GM23338 (cell line): Measurements from ENCODE around the gene CD6. TPM values are rescaled to one million over a fixed set of nuclear protein-coding genes. Genes with fewer than 3 reads are reported as not detected.

Experiments
- ATAC-seq: fragments of 200-7000 bp; cut with Tn5 transposase; 3 replicates; pipeline ENCODE4 v1.9.1; 2020
- DNase-seq: peaks from one replicate; pipeline ENCODE4 v3.0.0-alpha.2; 2015; ENCODE audit warnings: low spot score
- H2AFZ ChIP-seq: fragments of 200-600 bp; sonication (generic); 2 replicates; pipeline ENCODE4 v1.8.0; 2016; ENCODE audit warnings: antibody characterized with exemption, mild to moderate bottlenecking, moderate library complexity
- H3F3A ChIP-seq: fragments of 200-600 bp; sonication (generic); replicated peaks from 2 replicates; pipeline ENCODE4 v1.8.0; 2017; ENCODE audit warnings: antibody characterized with exemption, mixed run types, low read depth
- H3K27ac ChIP-seq: fragments of 200-600 bp; sonication (generic); 2 replicates; pipeline ENCODE4 v1.6.1; 2016; ENCODE audit warnings: low read depth
- H3K27me3 ChIP-seq: fragments of 200-600 bp; sonication (generic); 2 replicates; pipeline ENCODE4 v1.8.0; 2016; ENCODE audit warnings: mild to moderate bottlenecking, mixed run types, moderate library complexity; ENCODE audit not compliant: insufficient read depth
- H3K36me3 ChIP-seq: fragments of 200-600 bp; sonication (generic); 2 replicates; pipeline ENCODE4 v1.8.0; 2016; ENCODE audit warnings: mild to moderate bottlenecking; ENCODE audit not compliant: insufficient read depth
- H3K4me1 ChIP-seq: fragments of 200-600 bp; sonication (generic); 2 replicates; pipeline ENCODE4 v1.8.0; 2016; ENCODE audit warnings: mild to moderate bottlenecking, moderate library complexity; ENCODE audit not compliant: insufficient read depth
- H3K4me2 ChIP-seq: fragments of 200-600 bp; sonication (generic); 2 replicates; pipeline ENCODE4 v1.7.1; 2017; ENCODE audit warnings: mixed run types
- H3K4me3 ChIP-seq: fragments of 200-600 bp; sonication (generic); 2 replicates; pipeline ENCODE4 v1.6.1; 2016; ENCODE audit warnings: mixed run types
- H3K79me2 ChIP-seq: fragments of 200-600 bp; sonication (generic); replicated peaks from 2 replicates; pipeline ENCODE4 v1.8.0; 2017; ENCODE audit warnings: mild to moderate bottlenecking; ENCODE audit not compliant: insufficient read depth
- H3K9me2 ChIP-seq: fragments of 200-600 bp; sonication (generic); 2 replicates; pipeline ENCODE4 v1.8.0; 2017; ENCODE audit not compliant: insufficient read depth
- H4K20me1 ChIP-seq: fragments of 200-600 bp; sonication (generic); replicated peaks from 2 replicates; pipeline ENCODE4 v1.8.0; 2017; ENCODE audit warnings: mild to moderate bottlenecking; ENCODE audit not compliant: insufficient read depth
- H3K27ac Mint-ChIP-seq: 2 replicates; pipeline ENCODE4 v1.8.0; 2020; ENCODE audit warnings: inconsistent platforms, mild to moderate bottlenecking, moderate library complexity, mixed read lengths
- H3K27me3 Mint-ChIP-seq: 3 replicates; pipeline ENCODE4 v1.8.0; 2022; ENCODE audit warnings: low read depth, mild to moderate bottlenecking, moderate library complexity, mixed read lengths, inconsistent platforms; ENCODE audit not compliant: insufficient read depth, poor library complexity
- H3K36me3 Mint-ChIP-seq: 3 replicates; pipeline ENCODE4 v1.8.0; 2021; ENCODE audit warnings: low read depth, mild to moderate bottlenecking, inconsistent platforms, moderate library complexity, mixed read lengths
- H3K4me1 Mint-ChIP-seq: 3 replicates; pipeline ENCODE4 v1.8.0; 2020; ENCODE audit warnings: mild to moderate bottlenecking, inconsistent platforms, mixed read lengths
- H3K4me3 Mint-ChIP-seq: 3 replicates; pipeline ENCODE4 v1.8.0; 2021; ENCODE audit warnings: moderate library complexity, mild to moderate bottlenecking, inconsistent platforms, mixed read lengths
- H3K9me3 Mint-ChIP-seq: 3 replicates; pipeline ENCODE4 v1.8.0; 2020; ENCODE audit warnings: moderate library complexity, mild to moderate bottlenecking, inconsistent platforms, mixed read lengths
- CREB1 ChIP-seq: fragments of 250-450 bp; sonication (Bioruptor Pico); IDR thresholded peaks from 2 replicates; pipeline ENCODE4 v1.5.0; 2020; ENCODE audit warnings: low read depth, mild to moderate bottlenecking, moderate library complexity
- EZH2 ChIP-seq: fragments of 200-600 bp; sonication (generic); IDR thresholded peaks from one replicate; pipeline ENCODE4 v1.8.0; 2017; ENCODE audit warnings: antibody characterized with exemption, mild to moderate bottlenecking, low read depth; ENCODE audit not compliant: unreplicated experiment
- EZH2phosphoT487 ChIP-seq: fragments of 200-600 bp; sonication (generic); IDR thresholded peaks from one replicate; pipeline ENCODE4 v1.8.1; 2018; ENCODE audit warnings: antibody characterized with exemption; ENCODE audit not compliant: unreplicated experiment
- JUNB ChIP-seq: IDR thresholded peaks from one replicate; pipeline ENCODE4 v1.6.1; 2016; ENCODE audit warnings: antibody characterized with exemption; ENCODE audit not compliant: unreplicated experiment
- NANOG ChIP-seq: IDR thresholded peaks from 2 replicates; pipeline ENCODE4 v1.6.1; 2016; ENCODE audit warnings: antibody characterized with exemption, borderline replicate concordance
- POLR2AphosphoS5 ChIP-seq: IDR thresholded peaks from 2 replicates; pipeline ENCODE4 v1.6.1; 2016; ENCODE audit warnings: antibody characterized with exemption, low read depth
- STAT1 ChIP-seq: IDR thresholded peaks from one replicate; pipeline ENCODE4 v1.6.1; 2016; ENCODE audit warnings: antibody characterized with exemption; ENCODE audit not compliant: unreplicated experiment
- ZNF114 ChIP-seq: fragments of 250-450 bp; sonication (Bioruptor Pico); IDR thresholded peaks from 2 replicates; pipeline ENCODE4 v1.5.0; 2020; ENCODE audit warnings: mild to moderate bottlenecking, moderate library complexity
- ZNF331 ChIP-seq: fragments of 250-450 bp; sonication (Bioruptor Pico); IDR thresholded peaks from 2 replicates; pipeline ENCODE4 v1.5.0; 2020; ENCODE audit warnings: low read depth, mild to moderate bottlenecking, moderate library complexity
- polyA plus RNA-seq: library from polyadenylated mRNA; unstranded; fragments of >200 nt; fragmentation: Nextera tagmentation; extraction: Ambion mirVana; gene quantifications from 2 replicates; pipeline ENCODE4 v1.2.1, GENCODE V29; 2016
- total RNA-seq: library from RNA; depleted of rRNA; stranded (reverse); fragments of >200 nt; shearing (Covaris generic); gene quantifications from 2 replicates; pipeline ENCODE4 v1.2.3, GENCODE V29; 2014
- TF ChIP-seq, protein P1 (sequence below): IDR thresholded peaks from 2 replicates; pipeline ENCODE4 v1.6.1; 2016; ENCODE audit warnings: antibody characterized with exemption
- TF ChIP-seq, protein P2 (sequence below), 2 experiments: fragments of 200-600 bp in 1 of 2; sonication (generic) in 1 of 2; conservative IDR thresholded peaks; 2 replicates each; pipeline versions ENCODE4 v1.5.1 to v1.6.1; 2016 to 2017; ENCODE audit warnings: antibody characterized with exemption in 2 of 2, low read depth in 2 of 2, mild to moderate bottlenecking in 2 of 2, moderate library complexity in 1 of 2
- TF ChIP-seq, protein P3 (sequence below): fragments of 250-450 bp; sonication (Bioruptor Pico); IDR thresholded peaks from 2 replicates; pipeline ENCODE4 v1.5.0; 2020; ENCODE audit warnings: mild to moderate bottlenecking, moderate library complexity
- TF ChIP-seq, protein P4 (sequence below): IDR thresholded peaks from one replicate; pipeline ENCODE4 v1.6.1; 2018; ENCODE audit warnings: antibody characterized with exemption; ENCODE audit not compliant: unreplicated experiment

Gene CD6
- total and polyA plus RNA-seq, 2 experiments from 2014 or later, result 0.49 TPM; not detected in 1

DNA sequence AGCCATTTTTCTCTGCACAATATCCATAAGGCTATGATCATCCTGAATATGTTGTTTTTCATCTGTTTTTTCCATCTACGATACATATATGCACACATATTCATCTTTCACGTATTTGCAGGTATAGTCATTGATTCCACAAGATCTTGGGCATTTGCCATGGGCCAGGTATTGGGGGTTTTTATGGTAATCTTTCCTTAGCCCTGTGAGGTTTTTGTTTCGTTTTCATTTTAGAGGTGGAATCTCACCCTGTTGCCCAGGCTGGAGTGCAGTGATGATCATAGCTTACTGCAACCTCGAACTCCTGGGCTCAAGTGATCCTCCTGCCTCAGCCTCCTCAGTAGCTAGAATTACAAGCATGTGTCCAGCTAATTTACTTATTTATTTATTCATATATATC, 20.0 kb downstream of the CD6 start:
- Histone ChIP-seq H3K36me3 (no peaks in the 10 kb centered on the region), H3F3A (no peaks in the 10 kb centered on the region), H3K79me2 (no peaks in the 10 kb centered on the region), H3K4me2 (no peak overlapping the region), H4K20me1 (no peaks in the 10 kb centered on the region), H3K27me3 (no peaks in the 10 kb centered on the region), H3K27ac (no peak overlapping the region), H3K4me1 (no peaks in the 10 kb centered on the region), H2AFZ (no peak overlapping the region), H3K9me2 (no peaks in the 10 kb centered on the region), H3K4me3 (no peak overlapping the region)
- Mint-ChIP-seq H3K27ac (no peak overlapping the region), H3K9me3 (no peaks in the 10 kb centered on the region), H3K36me3 (no peaks in the 10 kb centered on the region), H3K4me3 (no peak overlapping the region), H3K27me3 (no peaks in the 10 kb centered on the region), H3K4me1 (no peaks in the 10 kb centered on the region)
- TF ChIP-seq JUNB (no peak), NANOG (no peak), ZNF114 (CRISPR knock-in tag) (no peak), EZH2phosphoT487 (no peak), ZNF331 (no peak), CREB1 (CRISPR knock-in tag) (no peak), EZH2 (no peak), POLR2AphosphoS5 (no peak), STAT1 (no peak)
- TF ChIP-seq, protein P1, sequence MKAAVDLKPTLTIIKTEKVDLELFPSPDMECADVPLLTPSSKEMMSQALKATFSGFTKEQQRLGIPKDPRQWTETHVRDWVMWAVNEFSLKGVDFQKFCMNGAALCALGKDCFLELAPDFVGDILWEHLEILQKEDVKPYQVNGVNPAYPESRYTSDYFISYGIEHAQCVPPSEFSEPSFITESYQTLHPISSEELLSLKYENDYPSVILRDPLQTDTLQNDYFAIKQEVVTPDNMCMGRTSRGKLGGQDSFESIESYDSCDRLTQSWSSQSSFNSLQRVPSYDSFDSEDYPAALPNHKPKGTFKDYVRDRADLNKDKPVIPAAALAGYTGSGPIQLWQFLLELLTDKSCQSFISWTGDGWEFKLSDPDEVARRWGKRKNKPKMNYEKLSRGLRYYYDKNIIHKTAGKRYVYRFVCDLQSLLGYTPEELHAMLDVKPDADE, result no peak
- TF ChIP-seq, protein P2, sequence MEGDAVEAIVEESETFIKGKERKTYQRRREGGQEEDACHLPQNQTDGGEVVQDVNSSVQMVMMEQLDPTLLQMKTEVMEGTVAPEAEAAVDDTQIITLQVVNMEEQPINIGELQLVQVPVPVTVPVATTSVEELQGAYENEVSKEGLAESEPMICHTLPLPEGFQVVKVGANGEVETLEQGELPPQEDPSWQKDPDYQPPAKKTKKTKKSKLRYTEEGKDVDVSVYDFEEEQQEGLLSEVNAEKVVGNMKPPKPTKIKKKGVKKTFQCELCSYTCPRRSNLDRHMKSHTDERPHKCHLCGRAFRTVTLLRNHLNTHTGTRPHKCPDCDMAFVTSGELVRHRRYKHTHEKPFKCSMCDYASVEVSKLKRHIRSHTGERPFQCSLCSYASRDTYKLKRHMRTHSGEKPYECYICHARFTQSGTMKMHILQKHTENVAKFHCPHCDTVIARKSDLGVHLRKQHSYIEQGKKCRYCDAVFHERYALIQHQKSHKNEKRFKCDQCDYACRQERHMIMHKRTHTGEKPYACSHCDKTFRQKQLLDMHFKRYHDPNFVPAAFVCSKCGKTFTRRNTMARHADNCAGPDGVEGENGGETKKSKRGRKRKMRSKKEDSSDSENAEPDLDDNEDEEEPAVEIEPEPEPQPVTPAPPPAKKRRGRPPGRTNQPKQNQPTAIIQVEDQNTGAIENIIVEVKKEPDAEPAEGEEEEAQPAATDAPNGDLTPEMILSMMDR (conservative IDR thresholded peaks at IDR 0.05; ENCODE audit: low read depth in 2 of 2), result no peak
- TF ChIP-seq, protein P3, sequence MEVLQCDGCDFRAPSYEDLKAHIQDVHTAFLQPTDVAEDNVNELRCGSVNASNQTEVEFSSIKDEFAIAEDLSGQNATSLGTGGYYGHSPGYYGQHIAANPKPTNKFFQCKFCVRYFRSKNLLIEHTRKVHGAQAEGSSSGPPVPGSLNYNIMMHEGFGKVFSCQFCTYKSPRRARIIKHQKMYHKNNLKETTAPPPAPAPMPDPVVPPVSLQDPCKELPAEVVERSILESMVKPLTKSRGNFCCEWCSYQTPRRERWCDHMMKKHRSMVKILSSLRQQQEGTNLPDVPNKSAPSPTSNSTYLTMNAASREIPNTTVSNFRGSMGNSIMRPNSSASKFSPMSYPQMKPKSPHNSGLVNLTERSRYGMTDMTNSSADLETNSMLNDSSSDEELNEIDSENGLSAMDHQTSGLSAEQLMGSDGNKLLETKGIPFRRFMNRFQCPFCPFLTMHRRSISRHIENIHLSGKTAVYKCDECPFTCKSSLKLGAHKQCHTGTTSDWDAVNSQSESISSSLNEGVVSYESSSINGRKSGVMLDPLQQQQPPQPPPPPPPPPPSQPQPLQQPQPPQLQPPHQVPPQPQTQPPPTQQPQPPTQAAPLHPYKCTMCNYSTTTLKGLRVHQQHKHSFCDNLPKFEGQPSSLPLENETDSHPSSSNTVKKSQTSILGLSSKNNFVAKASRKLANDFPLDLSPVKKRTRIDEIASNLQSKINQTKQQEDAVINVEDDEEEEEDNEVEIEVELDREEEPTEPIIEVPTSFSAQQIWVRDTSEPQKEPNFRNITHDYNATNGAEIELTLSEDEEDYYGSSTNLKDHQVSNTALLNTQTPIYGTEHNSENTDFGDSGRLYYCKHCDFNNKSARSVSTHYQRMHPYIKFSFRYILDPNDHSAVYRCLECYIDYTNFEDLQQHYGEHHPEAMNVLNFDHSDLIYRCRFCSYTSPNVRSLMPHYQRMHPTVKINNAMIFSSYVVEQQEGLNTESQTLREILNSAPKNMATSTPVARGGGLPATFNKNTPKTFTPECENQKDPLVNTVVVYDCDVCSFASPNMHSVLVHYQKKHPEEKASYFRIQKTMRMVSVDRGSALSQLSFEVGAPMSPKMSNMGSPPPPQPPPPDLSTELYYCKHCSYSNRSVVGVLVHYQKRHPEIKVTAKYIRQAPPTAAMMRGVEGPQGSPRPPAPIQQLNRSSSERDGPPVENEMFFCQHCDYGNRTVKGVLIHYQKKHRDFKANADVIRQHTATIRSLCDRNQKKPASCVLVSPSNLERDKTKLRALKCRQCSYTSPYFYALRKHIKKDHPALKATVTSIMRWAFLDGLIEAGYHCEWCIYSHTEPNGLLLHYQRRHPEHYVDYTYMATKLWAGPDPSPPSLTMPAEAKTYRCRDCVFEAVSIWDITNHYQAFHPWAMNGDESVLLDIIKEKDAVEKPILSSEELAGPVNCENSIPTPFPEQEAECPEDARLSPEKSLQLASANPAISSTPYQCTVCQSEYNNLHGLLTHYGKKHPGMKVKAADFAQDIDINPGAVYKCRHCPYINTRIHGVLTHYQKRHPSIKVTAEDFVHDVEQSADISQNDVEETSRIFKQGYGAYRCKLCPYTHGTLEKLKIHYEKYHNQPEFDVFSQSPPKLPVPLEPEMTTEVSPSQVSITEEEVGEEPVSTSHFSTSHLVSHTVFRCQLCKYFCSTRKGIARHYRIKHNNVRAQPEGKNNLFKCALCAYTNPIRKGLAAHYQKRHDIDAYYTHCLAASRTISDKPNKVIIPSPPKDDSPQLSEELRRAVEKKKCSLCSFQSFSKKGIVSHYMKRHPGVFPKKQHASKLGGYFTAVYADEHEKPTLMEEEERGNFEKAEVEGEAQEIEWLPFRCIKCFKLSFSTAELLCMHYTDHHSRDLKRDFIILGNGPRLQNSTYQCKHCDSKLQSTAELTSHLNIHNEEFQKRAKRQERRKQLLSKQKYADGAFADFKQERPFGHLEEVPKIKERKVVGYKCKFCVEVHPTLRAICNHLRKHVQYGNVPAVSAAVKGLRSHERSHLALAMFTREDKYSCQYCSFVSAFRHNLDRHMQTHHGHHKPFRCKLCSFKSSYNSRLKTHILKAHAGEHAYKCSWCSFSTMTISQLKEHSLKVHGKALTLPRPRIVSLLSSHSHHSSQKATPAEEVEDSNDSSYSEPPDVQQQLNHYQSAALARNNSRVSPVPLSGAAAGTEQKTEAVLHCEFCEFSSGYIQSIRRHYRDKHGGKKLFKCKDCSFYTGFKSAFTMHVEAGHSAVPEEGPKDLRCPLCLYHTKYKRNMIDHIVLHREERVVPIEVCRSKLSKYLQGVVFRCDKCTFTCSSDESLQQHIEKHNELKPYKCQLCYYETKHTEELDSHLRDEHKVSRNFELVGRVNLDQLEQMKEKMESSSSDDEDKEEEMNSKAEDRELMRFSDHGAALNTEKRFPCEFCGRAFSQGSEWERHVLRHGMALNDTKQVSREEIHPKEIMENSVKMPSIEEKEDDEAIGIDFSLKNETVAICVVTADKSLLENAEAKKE (CRISPR knock-in tag), result no peak
- TF ChIP-seq, protein P4, sequence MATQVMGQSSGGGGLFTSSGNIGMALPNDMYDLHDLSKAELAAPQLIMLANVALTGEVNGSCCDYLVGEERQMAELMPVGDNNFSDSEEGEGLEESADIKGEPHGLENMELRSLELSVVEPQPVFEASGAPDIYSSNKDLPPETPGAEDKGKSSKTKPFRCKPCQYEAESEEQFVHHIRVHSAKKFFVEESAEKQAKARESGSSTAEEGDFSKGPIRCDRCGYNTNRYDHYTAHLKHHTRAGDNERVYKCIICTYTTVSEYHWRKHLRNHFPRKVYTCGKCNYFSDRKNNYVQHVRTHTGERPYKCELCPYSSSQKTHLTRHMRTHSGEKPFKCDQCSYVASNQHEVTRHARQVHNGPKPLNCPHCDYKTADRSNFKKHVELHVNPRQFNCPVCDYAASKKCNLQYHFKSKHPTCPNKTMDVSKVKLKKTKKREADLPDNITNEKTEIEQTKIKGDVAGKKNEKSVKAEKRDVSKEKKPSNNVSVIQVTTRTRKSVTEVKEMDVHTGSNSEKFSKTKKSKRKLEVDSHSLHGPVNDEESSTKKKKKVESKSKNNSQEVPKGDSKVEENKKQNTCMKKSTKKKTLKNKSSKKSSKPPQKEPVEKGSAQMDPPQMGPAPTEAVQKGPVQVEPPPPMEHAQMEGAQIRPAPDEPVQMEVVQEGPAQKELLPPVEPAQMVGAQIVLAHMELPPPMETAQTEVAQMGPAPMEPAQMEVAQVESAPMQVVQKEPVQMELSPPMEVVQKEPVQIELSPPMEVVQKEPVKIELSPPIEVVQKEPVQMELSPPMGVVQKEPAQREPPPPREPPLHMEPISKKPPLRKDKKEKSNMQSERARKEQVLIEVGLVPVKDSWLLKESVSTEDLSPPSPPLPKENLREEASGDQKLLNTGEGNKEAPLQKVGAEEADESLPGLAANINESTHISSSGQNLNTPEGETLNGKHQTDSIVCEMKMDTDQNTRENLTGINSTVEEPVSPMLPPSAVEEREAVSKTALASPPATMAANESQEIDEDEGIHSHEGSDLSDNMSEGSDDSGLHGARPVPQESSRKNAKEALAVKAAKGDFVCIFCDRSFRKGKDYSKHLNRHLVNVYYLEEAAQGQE, result no peak
- DNase-seq, result no peak
- ATAC-seq, result no peak
